Panc1 (cell line): Measurements from ENCODE around the gene SYNGR2. TPM values are rescaled to one million over a fixed set of nuclear protein-coding genes. Genes with fewer than 3 reads are reported as not detected.

Experiments
- ATAC-seq: fragments of 200-7000 bp; cut with Tn5 transposase; 2 replicates; pipeline ENCODE4 v1.9.1; 2020; ENCODE audit warnings: mild to moderate bottlenecking, moderate library complexity
- BruUV-seq: library from RNA; stranded (reverse); fragments of 400-500 nt; replicated peaks from 2 replicates; lab custom pipeline; 2021; lab: Mats Ljungman, UMichigan
- CTCF ChIA-PET: fragments of 300-600 bp; sonication (Branson Sonifier 250); formaldehyde crosslinking; loops from one replicate; lab custom pipeline; 2022; ENCODE audit warnings: antibody characterized with exemption; lab: Charles Lee
- POLR2A ChIA-PET: fragments of 300-600 bp; sonication (Branson Sonifier 250); formaldehyde crosslinking; loops from one replicate; lab custom pipeline; 2022; ENCODE audit warnings: antibody characterized with exemption; lab: Charles Lee
- DNase-seq: peaks from one replicate; pipeline ENCODE4 v3.0.0-alpha.2; 2010; ENCODE audit warnings: low read depth, low spot score
- H3K27ac ChIP-seq: 2 replicates; pipeline ENCODE4 v1.5.1; 2011; ENCODE audit warnings: mild to moderate bottlenecking, low read length, inconsistent platforms
- H3K27me3 ChIP-seq: fragments of 200-500 bp; sonication (Bioruptor generic); 2 replicates; pipeline ENCODE4 v1.6.0; 2014; ENCODE audit warnings: low read length, inconsistent platforms; ENCODE audit not compliant: control insufficient read depth, insufficient read depth
- H3K36me3 ChIP-seq: fragments of 200-500 bp; sonication (Bioruptor generic); 2 replicates; pipeline ENCODE4 v1.5.1; 2014; ENCODE audit warnings: inconsistent platforms, mild to moderate bottlenecking, low read length, moderate library complexity; ENCODE audit not compliant: control insufficient read depth, insufficient read depth
- H3K4me1 ChIP-seq: 2 replicates; pipeline ENCODE4 v1.5.1; 2011; ENCODE audit warnings: inconsistent platforms, mild to moderate bottlenecking, low read length, moderate library complexity; ENCODE audit not compliant: control insufficient read depth, insufficient read depth
- H3K4me3 ChIP-seq, 2 experiments: 2 replicates each; pipeline ENCODE4 v1.5.1; 2011 to 2012; ENCODE audit warnings: low read depth in 2 of 2, low read length in 2 of 2, mild to moderate bottlenecking in 2 of 2, inconsistent platforms in 1 of 2, moderate library complexity in 1 of 2
- H3K9me3 ChIP-seq: fragments of 200-500 bp; sonication (Bioruptor generic); 2 replicates; pipeline ENCODE4 v1.5.1; 2014; ENCODE audit warnings: low read depth, mild to moderate bottlenecking, inconsistent platforms, low read length, moderate library complexity; ENCODE audit not compliant: control insufficient read depth, insufficient read depth
- POLR2AphosphoS5 ChIP-seq: IDR thresholded peaks from 2 replicates; pipeline ENCODE4 v1.6.1; 2012; ENCODE audit warnings: mild to moderate bottlenecking, low read depth, low read length, moderate library complexity
- SIN3A ChIP-seq: IDR thresholded peaks from 2 replicates; pipeline ENCODE4 v1.6.1; 2012; ENCODE audit warnings: low read depth, mild to moderate bottlenecking, low read length, moderate library complexity, borderline replicate concordance; ENCODE audit not compliant: insufficient read depth
- TCF7L2 ChIP-seq: IDR thresholded peaks from 2 replicates; pipeline ENCODE4 v1.6.1; 2011; ENCODE audit warnings: mild to moderate bottlenecking, low read depth, low read length, inconsistent platforms
- in situ Hi-C: cut with HindIII; loops from 2 replicates; pipeline ENCODE4 v1.10.0; 2016; ENCODE audit warnings: low sequenced_read_pairs, low pct_unique_long_range_greater_than_20kb
- intact Hi-C: fragments of 100-400 bp; cut with micrococcal nuclease; formaldehyde crosslinking; loops from one replicate; pipeline ENCODE4 v1.10.0; 2022; ENCODE audit not compliant: unreplicated experiment
- total RNA-seq: library from RNA; stranded (reverse); gene quantifications from one replicate; pipeline ENCODE4 v1.2.1, GENCODE V29; 2021; ENCODE audit not compliant: unreplicated experiment
- TF ChIP-seq, protein P1 (sequence below), 2 experiments: IDR thresholded peaks; 2 replicates each; pipeline ENCODE4 v1.6.1; 2011 to 2012; ENCODE audit warnings: low read depth in 2 of 2, control low read depth in 1 of 2, low read length in 1 of 2, mild to moderate bottlenecking in 1 of 2, moderate library complexity in 1 of 2; ENCODE audit not compliant: insufficient read depth in 1 of 2
- TF ChIP-seq, protein P2 (sequence below): fragments of 450-650 bp; IDR thresholded peaks from 2 replicates; pipeline ENCODE4 v1.5.1; 2017; ENCODE audit warnings: mild to moderate bottlenecking

Gene SYNGR2
- total RNA-seq, 1 experiment from 2014 or later, result 204 TPM

DNA sequence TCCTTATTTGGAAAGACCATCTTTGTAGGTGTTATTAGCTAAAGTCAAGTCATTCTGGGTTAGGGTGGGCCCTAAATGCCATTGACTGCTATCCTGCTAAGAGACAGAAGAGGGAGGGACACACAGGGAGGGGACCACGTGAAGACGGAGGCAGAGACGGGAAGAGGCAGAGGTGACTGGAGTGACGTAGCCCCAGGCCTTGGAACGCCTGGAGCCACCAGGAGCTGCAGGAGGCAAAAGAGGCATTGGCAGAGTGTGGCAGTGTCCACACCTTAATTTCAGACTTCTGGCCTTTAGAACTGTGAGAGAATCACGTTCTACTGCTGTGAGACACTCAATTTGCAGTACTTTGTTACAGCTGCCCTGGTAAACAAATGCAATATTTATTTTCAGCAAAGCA lies 32.1 kb downstream of the SYNGR2 start:
- DNase-seq (no peak), ATAC-seq (no peak)
- Histone ChIP-seq H3K36me3 (no peaks in the 10 kb centered on the region), H3K27ac (no peak overlapping the region), H3K4me3 (no peak overlapping the region), H3K4me1 (no peaks in the 10 kb centered on the region), H3K27me3 (no peaks in the 10 kb centered on the region), H3K9me3 (no peaks in the 10 kb centered on the region)
- intact Hi-C loops (no loop called here), in situ Hi-C loops (no loop called here)
- BruUV-seq, result no TSS peak
- TF ChIP-seq, protein P1, sequence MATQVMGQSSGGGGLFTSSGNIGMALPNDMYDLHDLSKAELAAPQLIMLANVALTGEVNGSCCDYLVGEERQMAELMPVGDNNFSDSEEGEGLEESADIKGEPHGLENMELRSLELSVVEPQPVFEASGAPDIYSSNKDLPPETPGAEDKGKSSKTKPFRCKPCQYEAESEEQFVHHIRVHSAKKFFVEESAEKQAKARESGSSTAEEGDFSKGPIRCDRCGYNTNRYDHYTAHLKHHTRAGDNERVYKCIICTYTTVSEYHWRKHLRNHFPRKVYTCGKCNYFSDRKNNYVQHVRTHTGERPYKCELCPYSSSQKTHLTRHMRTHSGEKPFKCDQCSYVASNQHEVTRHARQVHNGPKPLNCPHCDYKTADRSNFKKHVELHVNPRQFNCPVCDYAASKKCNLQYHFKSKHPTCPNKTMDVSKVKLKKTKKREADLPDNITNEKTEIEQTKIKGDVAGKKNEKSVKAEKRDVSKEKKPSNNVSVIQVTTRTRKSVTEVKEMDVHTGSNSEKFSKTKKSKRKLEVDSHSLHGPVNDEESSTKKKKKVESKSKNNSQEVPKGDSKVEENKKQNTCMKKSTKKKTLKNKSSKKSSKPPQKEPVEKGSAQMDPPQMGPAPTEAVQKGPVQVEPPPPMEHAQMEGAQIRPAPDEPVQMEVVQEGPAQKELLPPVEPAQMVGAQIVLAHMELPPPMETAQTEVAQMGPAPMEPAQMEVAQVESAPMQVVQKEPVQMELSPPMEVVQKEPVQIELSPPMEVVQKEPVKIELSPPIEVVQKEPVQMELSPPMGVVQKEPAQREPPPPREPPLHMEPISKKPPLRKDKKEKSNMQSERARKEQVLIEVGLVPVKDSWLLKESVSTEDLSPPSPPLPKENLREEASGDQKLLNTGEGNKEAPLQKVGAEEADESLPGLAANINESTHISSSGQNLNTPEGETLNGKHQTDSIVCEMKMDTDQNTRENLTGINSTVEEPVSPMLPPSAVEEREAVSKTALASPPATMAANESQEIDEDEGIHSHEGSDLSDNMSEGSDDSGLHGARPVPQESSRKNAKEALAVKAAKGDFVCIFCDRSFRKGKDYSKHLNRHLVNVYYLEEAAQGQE (IDR thresholded peaks at IDR 0.05; ENCODE audit: insufficient read depth in 1 of 2, low read depth in 2 of 2, low read length in 1 of 2), result no peak
- TF ChIP-seq POLR2AphosphoS5 (no peak), SIN3A (no peak), TCF7L2 (no peak)
- TF ChIP-seq, protein P2, sequence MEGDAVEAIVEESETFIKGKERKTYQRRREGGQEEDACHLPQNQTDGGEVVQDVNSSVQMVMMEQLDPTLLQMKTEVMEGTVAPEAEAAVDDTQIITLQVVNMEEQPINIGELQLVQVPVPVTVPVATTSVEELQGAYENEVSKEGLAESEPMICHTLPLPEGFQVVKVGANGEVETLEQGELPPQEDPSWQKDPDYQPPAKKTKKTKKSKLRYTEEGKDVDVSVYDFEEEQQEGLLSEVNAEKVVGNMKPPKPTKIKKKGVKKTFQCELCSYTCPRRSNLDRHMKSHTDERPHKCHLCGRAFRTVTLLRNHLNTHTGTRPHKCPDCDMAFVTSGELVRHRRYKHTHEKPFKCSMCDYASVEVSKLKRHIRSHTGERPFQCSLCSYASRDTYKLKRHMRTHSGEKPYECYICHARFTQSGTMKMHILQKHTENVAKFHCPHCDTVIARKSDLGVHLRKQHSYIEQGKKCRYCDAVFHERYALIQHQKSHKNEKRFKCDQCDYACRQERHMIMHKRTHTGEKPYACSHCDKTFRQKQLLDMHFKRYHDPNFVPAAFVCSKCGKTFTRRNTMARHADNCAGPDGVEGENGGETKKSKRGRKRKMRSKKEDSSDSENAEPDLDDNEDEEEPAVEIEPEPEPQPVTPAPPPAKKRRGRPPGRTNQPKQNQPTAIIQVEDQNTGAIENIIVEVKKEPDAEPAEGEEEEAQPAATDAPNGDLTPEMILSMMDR, result no peak
- CTCF ChIA-PET, result no interaction called here
- POLR2A ChIA-PET, result no interaction called here

DNA sequence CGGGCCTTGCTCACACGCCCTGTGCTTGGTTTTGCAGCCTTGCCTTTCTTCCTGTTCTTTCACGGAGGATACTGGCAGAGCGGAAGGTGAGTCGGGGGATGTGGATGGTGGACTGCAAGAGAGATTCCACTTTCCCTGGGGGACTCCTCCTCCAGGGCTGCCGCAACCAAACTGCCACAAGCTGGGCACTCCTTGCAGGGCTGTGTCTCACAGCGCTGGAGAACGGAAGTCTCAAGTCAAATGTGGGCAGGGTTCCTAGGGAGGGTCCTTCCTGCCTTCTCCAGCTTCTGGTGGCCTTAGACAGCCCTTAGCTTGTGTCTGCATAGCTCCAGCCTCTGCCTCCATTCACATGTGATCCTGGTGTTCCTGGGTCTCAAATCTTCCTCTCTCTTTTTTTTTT lies 34.3 kb downstream of the SYNGR2 start:
- ChIA-PET CTCF (interaction anchor here (0.7 to 0.8 kb wide), 2 partner anchors 16 to 172 kb away, joined by 12 to 17 read pairs; no protein-coding TSS in a partner anchor), POLR2A (interaction anchor here (0.6 to 0.7 kb wide), 3 partner anchors 18 to 281 kb away, joined by 9 to 17 read pairs (median 15); no protein-coding TSS in a partner anchor)
- no peak for ATAC-seq
- no peaks in the 10 kb centered on the region for H3K9me3 ChIP-seq
- no peak overlapping the region for H3K4me3 ChIP-seq
- DNase-seq, result no peak
- BruUV-seq, result no TSS peak
- no peaks in the 10 kb centered on the region for H3K36me3 ChIP-seq
- no peaks in the 10 kb centered on the region for H3K27me3 ChIP-seq
- intact Hi-C loops (no loop called here), in situ Hi-C loops (no loop called here)
- H3K27ac ChIP-seq, result no peak overlapping the region
- TF ChIP-seq POLR2AphosphoS5 (no peak), TCF7L2 (no peak), SIN3A (no peak)
- TF ChIP-seq, protein P2, result no peak
- TF ChIP-seq, protein P1 (IDR thresholded peaks at IDR 0.05; ENCODE audit: insufficient read depth in 1 of 2, low read depth in 2 of 2, low read length in 1 of 2), result no peak
- H3K4me1 ChIP-seq, result no peaks in the 10 kb centered on the region
